HG02763 (cell line): ENCODE results near the gene TRIM39.
"Not testable (repeated sequence)": the region's sequence is repeated elsewhere in the genome, so short reads cannot be mapped to it uniquely, and the experiment has no call there.

Source experiments
- ATAC-seq: cut with Tn5 transposase; IDR thresholded peaks from one replicate; pipeline ENCODE4 v1.9.1; 2021; ENCODE audit warnings: mild to moderate bottlenecking, moderate library complexity; ENCODE audit not compliant: unreplicated experiment

The TRIM39 gene

DNA sequence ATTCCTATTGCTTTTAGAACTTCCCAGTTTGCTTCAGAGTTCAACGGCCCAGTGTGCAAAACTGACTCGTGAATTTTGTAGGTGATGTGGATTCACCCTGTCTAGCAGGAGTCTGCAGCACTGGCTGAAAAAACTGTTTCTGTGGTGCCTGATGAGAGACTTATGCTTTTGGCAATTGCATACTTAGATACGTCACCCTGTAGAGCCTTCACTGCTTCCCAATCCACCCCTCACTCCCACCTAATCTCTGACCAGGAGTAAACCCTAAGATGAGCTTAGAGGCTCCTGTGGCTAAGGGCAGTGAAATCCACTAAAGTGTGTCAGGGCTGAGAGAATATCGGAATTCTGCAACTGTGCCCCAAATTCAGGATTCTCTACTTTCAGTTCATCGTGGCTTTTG is 32.5 kb downstream of the TRIM39 start:
- no peak for ATAC-seq

DNA sequence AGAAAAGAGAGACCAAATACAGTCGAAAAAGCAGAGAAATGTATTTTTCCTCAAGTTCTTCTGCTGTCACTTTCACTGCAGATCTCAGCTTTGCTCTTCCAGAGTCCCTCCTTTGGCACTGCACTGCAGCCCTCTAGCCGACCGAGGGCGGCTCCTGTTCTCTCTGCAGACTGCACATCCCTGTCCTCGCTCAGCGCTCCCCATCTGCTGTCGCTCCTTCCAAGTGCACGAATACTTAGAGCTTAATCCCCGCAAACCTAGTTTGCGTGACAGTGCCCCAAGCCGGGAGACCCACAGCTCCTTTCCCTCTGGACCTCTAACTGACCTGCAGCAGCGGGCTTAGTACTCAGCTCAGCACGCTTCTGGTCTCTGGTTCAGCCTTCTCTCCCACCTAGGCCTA is 33.4 kb downstream of the TRIM39 start:
- no peak for ATAC-seq

DNA sequence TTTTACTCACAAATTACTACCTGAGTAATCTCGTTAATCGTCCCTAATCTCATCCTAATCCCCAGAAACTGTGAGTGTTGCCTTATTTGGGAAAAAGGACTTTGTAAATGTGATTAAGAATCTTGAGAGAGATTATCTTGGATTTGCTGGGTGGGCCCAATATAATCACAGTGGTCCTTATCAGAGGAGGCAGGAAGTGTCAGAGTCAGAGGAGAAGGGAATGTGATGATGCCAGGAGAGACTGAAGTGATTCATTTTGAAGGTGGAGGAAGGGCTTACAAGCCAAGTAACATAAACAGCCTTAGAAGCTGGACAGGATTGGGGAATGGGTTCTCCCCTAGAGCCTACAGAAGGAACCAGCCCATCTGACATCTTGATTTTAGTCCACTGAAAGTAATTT is 34.9 kb downstream of the TRIM39 start:
- no peak for ATAC-seq

DNA sequence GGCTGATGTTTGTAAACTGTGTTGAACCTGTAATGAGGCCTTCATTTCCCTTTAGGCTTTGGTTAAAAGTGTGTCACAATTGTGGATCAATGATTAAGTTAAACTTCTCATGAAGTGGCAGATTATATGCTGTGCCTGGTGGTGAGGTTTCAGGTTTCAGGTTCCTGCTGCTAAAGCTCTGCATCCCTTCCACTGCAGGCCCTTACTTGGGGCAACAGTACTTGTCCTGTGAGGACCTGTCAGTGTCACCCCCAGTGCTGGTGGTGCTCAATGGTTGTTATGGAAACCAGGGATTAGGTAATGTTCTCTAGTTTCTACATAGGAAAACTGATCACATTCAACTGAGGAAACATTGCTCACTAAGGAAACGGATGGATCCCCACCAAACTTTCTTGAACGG is 36.7 kb downstream of the TRIM39 start:
- ATAC-seq = no peak

DNA sequence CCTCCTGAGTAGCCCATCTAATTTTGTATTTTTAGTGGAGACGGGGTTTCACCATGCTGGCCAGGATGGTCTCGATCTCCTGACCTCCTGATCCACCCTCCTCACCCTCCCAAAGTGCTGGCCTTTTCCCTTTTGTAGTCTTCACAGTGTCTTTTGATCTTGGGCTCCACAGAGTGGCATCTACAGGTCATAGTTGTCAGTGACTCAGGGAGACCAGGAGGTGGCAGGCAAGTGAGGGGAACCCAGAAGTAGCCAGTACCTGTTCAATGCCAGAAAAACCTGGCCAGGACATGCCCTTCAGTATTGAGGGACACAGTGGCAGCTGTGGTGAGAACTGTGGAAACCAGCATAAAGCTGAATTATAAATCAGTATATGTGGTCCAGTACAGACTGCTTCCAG is 37.9 kb downstream of the TRIM39 start:
- no peak for ATAC-seq

DNA sequence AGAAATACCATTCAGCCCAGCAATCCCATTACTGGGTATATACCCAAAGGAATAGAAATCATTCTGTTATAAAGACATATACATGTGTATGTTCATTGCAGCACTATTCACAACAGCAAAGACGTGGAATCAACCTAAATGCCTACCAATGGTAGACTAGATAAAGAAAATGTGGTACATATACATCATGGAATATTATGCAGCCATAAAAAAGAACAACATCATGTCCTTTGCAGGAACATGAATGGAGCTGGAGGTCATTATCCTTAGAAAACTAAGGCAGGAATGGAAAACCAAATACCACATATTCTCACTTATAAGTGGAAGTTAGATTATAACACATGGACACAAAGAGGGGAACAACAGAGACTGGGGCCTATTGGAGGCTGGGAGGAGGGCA is 42.6 kb downstream of the TRIM39 start:
- ATAC-seq = not testable (repeated sequence)

DNA sequence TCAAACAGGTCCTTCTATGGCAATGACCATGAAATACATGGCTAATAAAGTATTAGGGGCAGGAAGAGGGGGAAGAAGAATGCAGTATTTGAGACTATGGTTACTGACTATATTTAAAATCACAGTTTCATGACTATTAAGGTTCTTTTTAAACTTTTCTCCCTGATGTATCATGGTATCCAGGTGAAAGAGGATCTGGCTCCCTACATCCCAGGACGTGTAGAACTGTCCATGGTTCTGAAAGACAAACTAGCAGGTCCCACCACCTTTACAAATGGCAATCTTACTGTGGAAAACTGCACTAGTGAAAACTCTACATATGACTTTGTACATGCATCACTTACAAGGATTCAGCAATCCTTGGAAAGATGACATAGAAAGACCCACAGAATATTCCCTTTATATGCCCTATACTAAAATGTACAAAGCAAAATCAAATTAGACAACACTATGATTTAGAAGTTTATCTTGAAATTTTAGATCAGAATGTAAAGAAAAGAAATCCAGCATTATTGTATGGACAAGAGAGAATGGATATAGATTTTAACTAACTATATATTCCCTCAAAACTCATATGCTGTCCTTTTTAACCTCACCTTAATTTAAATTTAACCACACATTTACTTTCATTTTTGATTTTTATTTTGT is 51.7 kb downstream of the TRIM39 start:
- no peak for ATAC-seq

DNA sequence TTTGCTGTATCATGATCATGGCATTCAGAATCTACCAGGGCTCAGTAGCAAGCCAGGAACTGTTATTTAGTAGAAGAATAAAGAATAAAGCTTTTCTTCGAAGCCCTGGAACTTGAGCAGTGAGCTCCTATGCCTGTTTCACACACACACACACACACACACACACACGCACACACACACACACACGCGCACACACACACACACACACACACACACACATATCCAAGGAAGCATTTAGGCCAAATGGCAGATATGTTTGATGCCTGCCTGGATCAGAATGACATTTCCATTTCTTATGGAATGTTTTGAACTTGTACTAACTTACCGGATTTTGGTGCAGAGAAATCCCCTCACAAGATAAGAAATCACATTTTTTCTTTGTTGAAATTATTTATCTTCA is 53.7 kb downstream of the TRIM39 start:
- ATAC-seq = no peak

DNA sequence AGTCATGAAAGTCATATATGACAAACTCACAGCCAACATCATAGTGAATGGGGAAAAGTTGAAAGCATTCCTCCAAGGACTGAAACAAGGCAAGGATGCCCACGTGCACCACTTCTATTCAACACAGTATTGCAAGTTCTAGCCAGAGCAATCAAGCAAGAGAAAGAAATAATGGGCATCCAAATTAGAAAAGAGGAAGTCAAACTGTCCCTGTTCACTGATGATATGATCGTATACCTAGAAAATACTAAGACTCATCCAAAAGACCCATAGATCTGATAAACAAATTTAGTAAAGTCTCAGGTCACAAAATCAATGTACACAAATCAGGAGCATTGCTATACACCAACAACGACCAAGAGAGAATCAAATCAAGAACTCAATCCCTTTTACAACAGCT is 59.4 kb downstream of the TRIM39 start:
- no peak for ATAC-seq

DNA sequence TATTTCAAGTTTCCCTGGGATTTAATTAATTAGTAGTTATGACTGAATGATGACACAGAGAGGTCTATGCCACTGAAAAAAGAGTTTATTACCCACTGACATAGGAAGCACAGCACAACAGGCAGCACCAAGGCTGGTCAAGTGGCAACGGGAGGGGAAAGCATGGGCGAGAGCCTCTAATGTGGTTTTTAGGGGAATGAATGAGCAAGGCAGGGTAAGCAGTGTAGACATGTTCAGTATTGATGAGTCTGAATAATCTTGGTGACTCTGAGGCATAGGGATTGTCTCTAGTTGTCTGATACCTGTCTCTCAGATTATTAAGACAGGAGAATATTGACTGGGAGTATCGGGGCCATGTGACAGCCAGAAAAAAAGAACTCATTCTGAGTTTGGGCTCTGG is 64.5 kb downstream of the TRIM39 start:
- ATAC-seq = no peak
